C4-2B (cell line): ENCODE measurements around the gene GADD45B.

Source experiments
- ZFX ChIP-seq: fragments of 450-650 bp; IDR thresholded peaks from 2 replicates; pipeline ENCODE4 v1.6.1; 2017
- TF ChIP-seq, protein P1 (sequence below): fragments of 450-650 bp; conservative IDR thresholded peaks from 2 replicates; pipeline ENCODE4 v1.5.1; 2017; ENCODE audit warnings: mild to moderate bottlenecking

- TF ChIP-seq, protein P1, sequence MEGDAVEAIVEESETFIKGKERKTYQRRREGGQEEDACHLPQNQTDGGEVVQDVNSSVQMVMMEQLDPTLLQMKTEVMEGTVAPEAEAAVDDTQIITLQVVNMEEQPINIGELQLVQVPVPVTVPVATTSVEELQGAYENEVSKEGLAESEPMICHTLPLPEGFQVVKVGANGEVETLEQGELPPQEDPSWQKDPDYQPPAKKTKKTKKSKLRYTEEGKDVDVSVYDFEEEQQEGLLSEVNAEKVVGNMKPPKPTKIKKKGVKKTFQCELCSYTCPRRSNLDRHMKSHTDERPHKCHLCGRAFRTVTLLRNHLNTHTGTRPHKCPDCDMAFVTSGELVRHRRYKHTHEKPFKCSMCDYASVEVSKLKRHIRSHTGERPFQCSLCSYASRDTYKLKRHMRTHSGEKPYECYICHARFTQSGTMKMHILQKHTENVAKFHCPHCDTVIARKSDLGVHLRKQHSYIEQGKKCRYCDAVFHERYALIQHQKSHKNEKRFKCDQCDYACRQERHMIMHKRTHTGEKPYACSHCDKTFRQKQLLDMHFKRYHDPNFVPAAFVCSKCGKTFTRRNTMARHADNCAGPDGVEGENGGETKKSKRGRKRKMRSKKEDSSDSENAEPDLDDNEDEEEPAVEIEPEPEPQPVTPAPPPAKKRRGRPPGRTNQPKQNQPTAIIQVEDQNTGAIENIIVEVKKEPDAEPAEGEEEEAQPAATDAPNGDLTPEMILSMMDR = no peak
- no peak for TF ChIP-seq ZFX
Observed at GRCh38 chr19:2429917-2430535, 45.9 kb upstream of the GADD45B start.
